Body of pancreas (tissue), 4 donors: ENCODE measurements around the gene BRF1. TPM values are rescaled to one million over a fixed set of nuclear protein-coding genes. Genes with fewer than 3 reads are reported as not detected.
A peak's percentile ranks its signal among the peaks of the same experiment; 100 is the strongest.

Experiments used
- ATAC-seq: fragments of 150-250 bp; one replicate; pipeline ENCODE4 v1.9.1; 2016
- DNase-seq, 4 donors: peaks; one replicate each; pipeline ENCODE4 v3.0.0-alpha.2; 2019
- H3K27ac ChIP-seq, 4 donors: fragments of 200-600 bp; sonication (generic); 1 replicate in 3 of 4; 2 replicates in 1 of 4; pipeline versions ENCODE4 v1.5.1 to v1.6.1; 2016 to 2019; ENCODE audit warnings: mild to moderate bottlenecking in 1 of 4, mixed read lengths in 1 of 4, moderate library complexity in 1 of 4
- H3K27me3 ChIP-seq, 2 donors: fragments of 200-600 bp; sonication (generic); one replicate each; pipeline ENCODE4 v1.6.0; 2016; ENCODE audit warnings: mild to moderate bottlenecking in 1 of 2
- H3K36me3 ChIP-seq, 2 donors: fragments of 200-600 bp; sonication (generic); replicated peaks in 1 of 2; 2 replicates each; pipeline ENCODE4 v1.5.1; 2016; ENCODE audit warnings: low read depth in 2 of 2; ENCODE audit not compliant: insufficient read depth in 1 of 2
- H3K4me1 ChIP-seq: fragments of 200-600 bp; sonication (generic); one replicate; pipeline ENCODE4 v1.6.0; 2016
- H3K4me3 ChIP-seq, 2 donors: fragments of 200-600 bp; sonication (generic); 1 replicate in 1 of 2; 2 replicates in 1 of 2; pipeline ENCODE4 v1.5.1; 2016 to 2019
- H3K9me3 ChIP-seq, 3 donors: fragments of 200-600 bp; sonication (generic); 1 replicate in 2 of 3; 2 replicates in 1 of 3; pipeline ENCODE4 v1.5.1; 2016
- CTCF ChIP-seq, 7 experiments: fragments of 450-650 bp in 4 of 7; fragments of 200-600 bp in 3 of 7; sonication (generic) in 3 of 7; IDR thresholded peaks; one replicate each; pipeline ENCODE4 v1.5.1; 2016 to 2019; ENCODE audit warnings: antibody characterized with exemption in 7 of 7
- POLR2A ChIP-seq, 3 donors: fragments of 450-650 bp; IDR thresholded peaks; one replicate each; pipeline ENCODE4 v1.6.1; 2016; ENCODE audit warnings: antibody characterized with exemption in 3 of 3, mild to moderate bottlenecking in 2 of 3
- WGBS, 2 donors: methylation state at CpG; one replicate each; pipeline ENCODE4 v1.1.5; 2017; 5-methylcytosine and 5-hydroxymethylcytosine counted together
- intact Hi-C: fragments of 100-400 bp; cut with DNase I; formaldehyde crosslinking; loops from one replicate; pipeline ENCODE4 v1.15.1; 2023
- total RNA-seq, 2 donors: library from RNA; depleted of rRNA; stranded (reverse); fragments of >200 nt; gene quantifications; one replicate each; pipeline ENCODE4 v1.1.0, GENCODE V29; 2016

The BRF1 gene
- total RNA-seq, 2 donors from 2014 or later, result 54.5 to 86.7 TPM

- intact Hi-C loops, result no loop called here
- TF ChIP-seq CTCF (IDR thresholded peaks at IDR 0.05) (no peak), POLR2A (IDR thresholded peaks at IDR 0.05) (no peak)
- ATAC-seq, result no peak
- Histone ChIP-seq H3K27ac (no peak overlapping the region), H3K9me3 (no peaks in the 10 kb centered on the region), H3K27me3 (no peaks in the 10 kb centered on the region), H3K4me3 (no peak overlapping the region), H3K36me3 (no peaks in the 10 kb centered on the region), H3K4me1 (peaks cover 66% of the 10 kb centered on the region)
- no peak for DNase-seq
- WGBS, 2 donors, result 69 to 90% methylated on average over 9 to 29 of the region's 32 CpGs
Measured at GRCh38 chr14:105173901-105174894, 126.6 kb downstream of the BRF1 start.

GRCh38 chr14:105173145-105173544 is 127.7 kb downstream of the BRF1 start:
- Histone ChIP-seq H3K4me1 (peaks cover 65% of the 10 kb centered on the region), H3K27me3 (no peaks in the 10 kb centered on the region), H3K27ac (no peak overlapping the region), H3K4me3 (no peak overlapping the region), H3K36me3 (no peaks in the 10 kb centered on the region), H3K9me3 (no peaks in the 10 kb centered on the region)
- ATAC-seq, result no peak
- TF ChIP-seq CTCF (IDR thresholded peaks at IDR 0.05) (no peak), POLR2A (IDR thresholded peaks at IDR 0.05) (no peak)
- intact Hi-C loops, result no loop called here
- no peak for DNase-seq
- WGBS, 2 donors, result 92% methylated on average over 12 to 13 of the region's 13 CpGs

GRCh38 chr14:105172476-105172875 is 128.3 kb downstream of the BRF1 start:
- Histone ChIP-seq H3K9me3 (no peaks in the 10 kb centered on the region), H3K36me3 (no peaks in the 10 kb centered on the region), H3K27ac (no peak overlapping the region), H3K27me3 (no peaks in the 10 kb centered on the region), H3K4me1 (peaks cover 68% of the 10 kb centered on the region), H3K4me3 (no peak overlapping the region)
- ATAC-seq (no peak), DNase-seq (no peak)
- intact Hi-C loops, result no loop called here
- TF ChIP-seq CTCF (IDR thresholded peaks at IDR 0.05), result no peak
- TF ChIP-seq POLR2A (IDR thresholded peaks at IDR 0.05), result no peak
- 75 to 86% methylated on average over 2 to 7 of the region's 7 CpGs for WGBS, 2 donors

- Histone ChIP-seq H3K27ac (peak overlapping the region; percentile 26 to 69 (median 48)), H3K9me3 (no peaks in the 10 kb centered on the region), H3K4me3 (no peak overlapping the region), H3K27me3 (no peaks in the 10 kb centered on the region), H3K36me3 (no peaks in the 10 kb centered on the region), H3K4me1 (peaks cover 67% of the 10 kb centered on the region)
- WGBS, 2 donors, result 22 to 26% methylated on average over 10 to 17 of the region's 19 CpGs
- intact Hi-C loops, result no loop called here
- DNase-seq (peak in 3 of 4 donors; percentile 59 to 69 (median 66)), ATAC-seq (peak; percentile 31)
- peak in 1 of 3 donors; percentile 15 for TF ChIP-seq POLR2A (IDR thresholded peaks at IDR 0.05)
- TF ChIP-seq CTCF (IDR thresholded peaks at IDR 0.05), result no peak
Measured at GRCh38 chr14:105171004-105171673, 129.7 kb downstream of the BRF1 start.
